GM12875 (cell line): ENCODE measurements around the gene VWA8.
"Not testable (repeated sequence)": the region's sequence is repeated elsewhere in the genome, so short reads cannot be mapped to it uniquely, and the experiment has no call there.

ENCODE experiments used
- H3K4me3 ChIP-seq: one replicate; pipeline ENCODE4 v1.5.1; 2011; ENCODE audit warnings: low read depth, low read length, control low read depth
- CTCF ChIP-seq: IDR thresholded peaks from 2 replicates; pipeline ENCODE4 v1.5.1; 2011; ENCODE audit warnings: low read depth, mild to moderate bottlenecking, control low read depth, inconsistent platforms, low read length, moderate library complexity, borderline replicate concordance; ENCODE audit not compliant: insufficient read depth

VWA8 gene

GRCh38 chr13:41756198-41756880 is 204.6 kb downstream of the VWA8 start:
- TF ChIP-seq CTCF, result no peak
- H3K4me3 ChIP-seq, result no peak overlapping the region

GRCh38 chr13:41751734-41752445 is 209.0 kb downstream of the VWA8 start:
- no peak for TF ChIP-seq CTCF
- no peak overlapping the region for H3K4me3 ChIP-seq

- no peak for TF ChIP-seq CTCF
- H3K4me3 ChIP-seq, result no peak overlapping the region
Measured at GRCh38 chr13:41751277-41751676, 209.6 kb downstream of the VWA8 start.

- no peak for TF ChIP-seq CTCF
- H3K4me3 ChIP-seq, result no peak overlapping the region
Measured at GRCh38 chr13:41746259-41746658, 214.7 kb downstream of the VWA8 start.

- not testable (repeated sequence) for H3K4me3 ChIP-seq
Measured at GRCh38 chr13:41745496-41745895, 215.4 kb downstream of the VWA8 start.

- TF ChIP-seq CTCF, result no peak
- no peak overlapping the region for H3K4me3 ChIP-seq
Measured at GRCh38 chr13:41742917-41743552, 217.9 kb downstream of the VWA8 start.

- TF ChIP-seq CTCF, result no peak
- H3K4me3 ChIP-seq, result no peak overlapping the region
Measured at GRCh38 chr13:41740479-41740878, 220.4 kb downstream of the VWA8 start.
